Tibial nerve (tissue), 4 donors: Measurements from ENCODE around the gene RASAL2. TPM values are rescaled to one million over a fixed set of nuclear protein-coding genes. Genes with fewer than 3 reads are reported as not detected.

Source experiments
- DNase-seq, 2 donors: peaks; one replicate each; pipeline ENCODE4 v3.0.0-alpha.2; 2019; ENCODE audit warnings: low spot score in 2 of 2
- H3K27ac ChIP-seq, 4 donors: fragments of 200-600 bp; sonication (generic) in 3 of 4; one replicate each; pipeline ENCODE4 v1.5.1; 2017 to 2019; ENCODE audit warnings: mild to moderate bottlenecking in 1 of 4
- H3K27me3 ChIP-seq, 2 donors: fragments of 200-600 bp; sonication (generic) in 1 of 2; one replicate each; pipeline versions ENCODE4 v1.5.1 to v1.6.0; 2017 to 2019
- H3K36me3 ChIP-seq, 3 donors: fragments of 200-600 bp; sonication (generic); one replicate each; pipeline ENCODE4 v1.5.1; 2018 to 2019
- H3K4me1 ChIP-seq, 4 donors: fragments of 200-600 bp; sonication (generic) in 3 of 4; one replicate each; pipeline ENCODE4 v1.5.1; 2017 to 2019
- H3K4me3 ChIP-seq, 4 donors: fragments of 200-600 bp; sonication (generic) in 3 of 4; one replicate each; pipeline ENCODE4 v1.5.1; 2017 to 2019; ENCODE audit warnings: mild to moderate bottlenecking in 1 of 4, moderate library complexity in 1 of 4
- H3K9me3 ChIP-seq, 4 donors: fragments of 200-600 bp; sonication (generic) in 3 of 4; one replicate each; pipeline ENCODE4 v1.5.1; 2017 to 2019
- EP300 ChIP-seq, 2 donors: sonication (generic); formaldehyde crosslinking; IDR thresholded peaks; one replicate each; pipeline ENCODE4 v1.6.1; 2017; ENCODE audit warnings: antibody characterized with exemption in 2 of 2, mild to moderate bottlenecking in 1 of 2
- POLR2A ChIP-seq, 2 donors: fragments of 450-650 bp; IDR thresholded peaks; one replicate each; pipeline ENCODE4 v1.6.1; 2017; ENCODE audit warnings: antibody characterized with exemption in 2 of 2, mild to moderate bottlenecking in 2 of 2, moderate library complexity in 2 of 2
- WGBS, 2 donors: methylation state at CpG; one replicate each; pipeline ENCODE4 v1.1.5; 2018; 5-methylcytosine and 5-hydroxymethylcytosine counted together
- total RNA-seq, 4 donors: library from RNA; depleted of rRNA; stranded (reverse); fragments of >200 nt; gene quantifications; one replicate each; pipeline ENCODE4 v1.1.0, GENCODE V29; 2016
- TF ChIP-seq, protein P1 (sequence below), 5 experiments: fragments of 200-600 bp in 3 of 5; fragments of 450-650 bp in 2 of 5; sonication (generic) in 3 of 5; IDR thresholded peaks; one replicate each; pipeline ENCODE4 v1.5.1; 2016 to 2019; ENCODE audit warnings: antibody characterized with exemption in 5 of 5, mild to moderate bottlenecking in 3 of 5, moderate library complexity in 2 of 5

The RASAL2 gene
- total RNA-seq, 4 donors from 2014 or later = 40.5 to 44.8 (median 43.0) TPM

DNA sequence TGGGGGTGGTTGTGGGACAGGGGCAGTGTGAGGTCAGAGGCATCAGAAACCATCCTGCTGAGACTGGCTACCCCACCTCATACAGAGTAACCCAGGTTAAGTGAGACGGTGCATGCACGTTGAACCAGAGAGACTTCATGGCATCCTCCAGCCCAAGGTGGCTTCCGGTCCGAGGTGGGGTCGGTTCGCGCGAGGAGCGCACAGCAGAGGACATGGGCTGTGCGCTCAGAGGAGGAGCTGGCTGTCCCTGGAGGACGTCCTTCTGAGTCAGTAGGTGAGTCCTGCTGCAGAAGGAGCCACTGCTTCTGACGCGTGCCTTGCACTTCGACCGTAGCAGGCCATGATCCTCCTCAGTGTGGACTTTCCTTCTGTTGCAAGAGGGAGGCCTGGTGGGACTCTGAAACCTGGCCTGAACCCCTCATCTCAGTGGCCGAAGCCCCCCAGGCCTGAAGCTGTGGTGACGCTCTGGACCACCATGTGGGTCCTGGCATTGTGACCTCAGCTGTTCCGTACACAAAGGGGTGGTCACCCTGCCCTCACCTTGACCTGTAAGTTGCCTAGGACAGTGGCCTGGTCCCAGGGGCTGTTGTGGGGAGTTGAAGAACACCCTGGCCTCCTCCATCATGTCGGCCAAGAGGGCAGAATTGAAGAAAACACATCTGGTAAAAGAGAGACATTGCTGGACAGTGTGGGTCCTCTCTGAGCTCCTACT is 418.8 kb downstream of the RASAL2 start, which contains the start of gene TEX35:
TEX35 (plus strand) TSS at position 544 of the 712 bp plus-strand sequence; CDS start at position 624, 80 bp downstream.
- WGBS, 2 donors = 93 to 97% methylated on average over 16 to 19 of the region's 19 CpGs
- H3K9me3 ChIP-seq = no peaks in the 10 kb centered on the region
- TF ChIP-seq POLR2A (IDR thresholded peaks at IDR 0.05) = no peak
- TF ChIP-seq, protein P1, sequence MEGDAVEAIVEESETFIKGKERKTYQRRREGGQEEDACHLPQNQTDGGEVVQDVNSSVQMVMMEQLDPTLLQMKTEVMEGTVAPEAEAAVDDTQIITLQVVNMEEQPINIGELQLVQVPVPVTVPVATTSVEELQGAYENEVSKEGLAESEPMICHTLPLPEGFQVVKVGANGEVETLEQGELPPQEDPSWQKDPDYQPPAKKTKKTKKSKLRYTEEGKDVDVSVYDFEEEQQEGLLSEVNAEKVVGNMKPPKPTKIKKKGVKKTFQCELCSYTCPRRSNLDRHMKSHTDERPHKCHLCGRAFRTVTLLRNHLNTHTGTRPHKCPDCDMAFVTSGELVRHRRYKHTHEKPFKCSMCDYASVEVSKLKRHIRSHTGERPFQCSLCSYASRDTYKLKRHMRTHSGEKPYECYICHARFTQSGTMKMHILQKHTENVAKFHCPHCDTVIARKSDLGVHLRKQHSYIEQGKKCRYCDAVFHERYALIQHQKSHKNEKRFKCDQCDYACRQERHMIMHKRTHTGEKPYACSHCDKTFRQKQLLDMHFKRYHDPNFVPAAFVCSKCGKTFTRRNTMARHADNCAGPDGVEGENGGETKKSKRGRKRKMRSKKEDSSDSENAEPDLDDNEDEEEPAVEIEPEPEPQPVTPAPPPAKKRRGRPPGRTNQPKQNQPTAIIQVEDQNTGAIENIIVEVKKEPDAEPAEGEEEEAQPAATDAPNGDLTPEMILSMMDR (IDR thresholded peaks at IDR 0.05) = no peak
- TF ChIP-seq EP300 (IDR thresholded peaks at IDR 0.05) = no peak
- H3K27me3 ChIP-seq = no peaks in the 10 kb centered on the region
- DNase-seq = no peak
- no peak within 1 kb of the TSS for H3K27ac ChIP-seq
- no peaks in the 10 kb centered on the region for H3K4me1 ChIP-seq
- no peaks in the 10 kb centered on the region for H3K36me3 ChIP-seq
- H3K4me3 ChIP-seq = no peak within 1 kb of the TSS

DNA sequence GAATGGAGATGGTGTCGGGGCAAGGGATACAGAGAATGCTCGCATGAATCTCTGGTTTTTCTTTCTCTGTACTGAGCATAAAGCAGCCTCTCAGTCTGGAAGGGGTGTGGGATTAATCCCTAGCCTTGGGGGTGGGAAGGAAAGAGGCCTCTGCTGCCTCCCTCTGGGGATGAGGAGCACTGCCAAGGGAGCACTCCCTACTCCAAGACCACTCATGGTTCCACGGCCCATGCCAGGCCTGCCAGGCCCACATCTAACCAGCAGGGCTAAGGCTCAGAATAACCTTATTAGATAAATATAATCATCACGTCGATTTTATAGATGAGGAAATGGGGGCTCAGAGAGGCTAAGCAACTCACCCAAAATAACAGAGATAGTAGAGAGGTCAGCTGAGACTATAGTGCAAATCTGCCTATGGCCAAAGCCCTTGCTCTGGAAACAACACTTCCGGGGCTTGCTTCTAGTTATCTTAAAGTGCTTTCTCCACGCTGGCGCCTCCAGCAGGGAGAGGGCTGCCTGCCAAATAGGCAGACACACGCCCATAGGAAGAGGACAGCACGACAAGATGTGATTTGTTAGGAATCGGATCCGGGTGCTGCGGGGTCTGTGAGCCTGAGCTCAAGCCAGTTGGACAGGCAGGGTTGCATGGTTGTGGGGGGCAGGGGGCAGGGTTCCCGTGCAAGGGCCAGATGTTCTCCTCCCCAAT is 419.5 kb downstream of the RASAL2 start:
- H3K4me1 ChIP-seq = no peaks in the 10 kb centered on the region
- no peaks in the 10 kb centered on the region for H3K9me3 ChIP-seq
- H3K27me3 ChIP-seq = no peaks in the 10 kb centered on the region
- H3K27ac ChIP-seq = no peak overlapping the region
- TF ChIP-seq POLR2A (IDR thresholded peaks at IDR 0.05) (no peak), EP300 (IDR thresholded peaks at IDR 0.05) (no peak)
- TF ChIP-seq, protein P1 (IDR thresholded peaks at IDR 0.05) = no peak
- DNase-seq = no peak
- WGBS, 2 donors = 64% methylated on average over 14 of the region's 14 CpGs
- no peaks in the 10 kb centered on the region for H3K36me3 ChIP-seq
- H3K4me3 ChIP-seq = no peak overlapping the region

DNA sequence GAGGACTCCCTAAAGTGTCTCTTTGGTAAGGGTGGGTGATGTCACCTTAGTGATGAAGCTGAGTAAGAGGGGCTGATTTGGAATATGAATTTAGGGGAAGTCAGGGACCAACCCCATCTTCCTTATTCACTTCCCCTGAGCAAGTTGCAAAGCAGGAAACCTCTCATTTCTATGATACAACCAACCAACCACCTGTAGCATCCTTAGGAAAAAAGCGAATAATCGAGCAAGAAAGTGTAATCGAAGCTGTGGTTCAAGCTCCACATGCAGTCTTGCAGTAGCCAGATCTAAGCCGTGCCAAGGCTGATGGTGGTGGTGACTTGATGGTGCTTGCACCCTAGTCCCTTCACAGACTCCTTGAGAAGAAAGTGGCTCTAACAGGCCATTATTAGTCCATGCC is 422.2 kb downstream of the RASAL2 start:
- no peaks in the 10 kb centered on the region for H3K36me3 ChIP-seq
- TF ChIP-seq POLR2A (IDR thresholded peaks at IDR 0.05) = no peak
- TF ChIP-seq, protein P1 (IDR thresholded peaks at IDR 0.05) = no peak
- TF ChIP-seq EP300 (IDR thresholded peaks at IDR 0.05) = no peak
- no peak for DNase-seq
- no peaks in the 10 kb centered on the region for H3K9me3 ChIP-seq
- H3K4me3 ChIP-seq = no peak overlapping the region
- H3K4me1 ChIP-seq = no peaks in the 10 kb centered on the region
- no peak overlapping the region for H3K27ac ChIP-seq
- 95 to 100% methylated on average over 4 of the region's 4 CpGs for WGBS, 2 donors
- no peaks in the 10 kb centered on the region for H3K27me3 ChIP-seq

DNA sequence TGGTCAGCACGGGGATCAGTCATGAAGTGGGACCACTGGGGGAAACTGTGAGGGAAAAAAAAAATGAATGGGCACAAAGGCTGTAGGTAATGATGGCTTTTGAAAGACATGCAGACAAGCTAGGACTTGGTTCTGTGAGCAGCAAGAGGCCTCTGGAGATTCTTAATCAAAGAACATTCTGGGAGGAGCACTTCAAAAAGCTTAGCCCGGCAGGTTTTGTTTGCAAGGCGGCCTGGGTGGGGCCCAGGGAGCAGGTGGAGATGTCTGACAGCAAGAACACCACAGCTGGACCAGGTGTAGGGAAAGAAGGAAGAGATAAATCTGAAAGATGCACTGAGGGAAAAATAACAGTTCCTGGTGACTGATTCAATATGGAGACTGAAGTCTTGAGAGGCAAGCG is 425.0 kb downstream of the RASAL2 start:
- H3K4me1 ChIP-seq = no peaks in the 10 kb centered on the region
- no peak overlapping the region for H3K27ac ChIP-seq
- H3K4me3 ChIP-seq = no peak overlapping the region
- 79 to 84% methylated on average over 4 of the region's 4 CpGs for WGBS, 2 donors
- H3K9me3 ChIP-seq = no peaks in the 10 kb centered on the region
- H3K36me3 ChIP-seq = no peaks in the 10 kb centered on the region
- no peak for DNase-seq
- TF ChIP-seq POLR2A (IDR thresholded peaks at IDR 0.05) (no peak), EP300 (IDR thresholded peaks at IDR 0.05) (no peak)
- TF ChIP-seq, protein P1 (IDR thresholded peaks at IDR 0.05) = no peak
- H3K27me3 ChIP-seq = no peaks in the 10 kb centered on the region

DNA sequence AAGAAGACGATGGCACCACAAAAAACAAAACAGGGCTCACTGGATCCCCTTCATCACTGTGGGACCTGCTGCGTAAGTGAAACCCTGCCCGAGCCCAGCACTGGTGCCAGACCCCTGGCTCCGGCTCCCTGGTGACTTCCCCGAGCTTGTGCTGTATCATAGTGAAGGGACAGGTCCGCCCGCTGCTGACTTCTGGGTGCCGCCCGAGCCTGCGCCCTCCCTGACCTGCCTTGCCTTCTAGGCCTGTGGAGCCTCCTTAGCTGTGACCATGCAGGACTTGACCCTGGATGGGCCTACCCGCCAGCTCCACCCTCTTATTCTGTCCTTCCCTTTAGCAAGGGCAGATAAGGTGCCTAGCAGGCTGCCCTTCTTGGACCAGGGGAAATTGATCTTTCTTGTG is 426.9 kb downstream of the RASAL2 start:
- WGBS, 2 donors = 94 to 99% methylated on average over 11 of the region's 11 CpGs
- Histone ChIP-seq H3K36me3 (no peaks in the 10 kb centered on the region), H3K9me3 (peaks cover 0 to 3% (median 2%) of the 10 kb centered on the region in 4 donors), H3K4me1 (no peaks in the 10 kb centered on the region), H3K27me3 (no peaks in the 10 kb centered on the region), H3K4me3 (no peak overlapping the region), H3K27ac (no peak overlapping the region)
- TF ChIP-seq POLR2A (IDR thresholded peaks at IDR 0.05) (no peak), EP300 (IDR thresholded peaks at IDR 0.05) (no peak)
- TF ChIP-seq, protein P1 (IDR thresholded peaks at IDR 0.05) = no peak
- no peak for DNase-seq
